GM12865 (cell line): ENCODE data around the gene TRIP10.

Experiments
- DNase-seq: peaks from one replicate; pipeline ENCODE4 v3.0.0; 2010; ENCODE audit warnings: low read depth
- H3K4me3 ChIP-seq: 2 replicates; pipeline ENCODE4 v1.5.1; 2011; ENCODE audit warnings: mild to moderate bottlenecking, low read depth, low read length, control low read depth
- TF ChIP-seq, protein P1 (sequence below): IDR thresholded peaks from 2 replicates; pipeline ENCODE4 v1.5.1; 2011; ENCODE audit warnings: low read length, control low read depth, low read depth, inconsistent platforms; ENCODE audit not compliant: insufficient read depth; ENCODE audit errors: missing control alignments

Gene TRIP10, protein sequence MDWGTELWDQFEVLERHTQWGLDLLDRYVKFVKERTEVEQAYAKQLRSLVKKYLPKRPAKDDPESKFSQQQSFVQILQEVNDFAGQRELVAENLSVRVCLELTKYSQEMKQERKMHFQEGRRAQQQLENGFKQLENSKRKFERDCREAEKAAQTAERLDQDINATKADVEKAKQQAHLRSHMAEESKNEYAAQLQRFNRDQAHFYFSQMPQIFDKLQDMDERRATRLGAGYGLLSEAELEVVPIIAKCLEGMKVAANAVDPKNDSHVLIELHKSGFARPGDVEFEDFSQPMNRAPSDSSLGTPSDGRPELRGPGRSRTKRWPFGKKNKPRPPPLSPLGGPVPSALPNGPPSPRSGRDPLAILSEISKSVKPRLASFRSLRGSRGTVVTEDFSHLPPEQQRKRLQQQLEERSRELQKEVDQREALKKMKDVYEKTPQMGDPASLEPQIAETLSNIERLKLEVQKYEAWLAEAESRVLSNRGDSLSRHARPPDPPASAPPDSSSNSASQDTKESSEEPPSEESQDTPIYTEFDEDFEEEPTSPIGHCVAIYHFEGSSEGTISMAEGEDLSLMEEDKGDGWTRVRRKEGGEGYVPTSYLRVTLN

DNA sequence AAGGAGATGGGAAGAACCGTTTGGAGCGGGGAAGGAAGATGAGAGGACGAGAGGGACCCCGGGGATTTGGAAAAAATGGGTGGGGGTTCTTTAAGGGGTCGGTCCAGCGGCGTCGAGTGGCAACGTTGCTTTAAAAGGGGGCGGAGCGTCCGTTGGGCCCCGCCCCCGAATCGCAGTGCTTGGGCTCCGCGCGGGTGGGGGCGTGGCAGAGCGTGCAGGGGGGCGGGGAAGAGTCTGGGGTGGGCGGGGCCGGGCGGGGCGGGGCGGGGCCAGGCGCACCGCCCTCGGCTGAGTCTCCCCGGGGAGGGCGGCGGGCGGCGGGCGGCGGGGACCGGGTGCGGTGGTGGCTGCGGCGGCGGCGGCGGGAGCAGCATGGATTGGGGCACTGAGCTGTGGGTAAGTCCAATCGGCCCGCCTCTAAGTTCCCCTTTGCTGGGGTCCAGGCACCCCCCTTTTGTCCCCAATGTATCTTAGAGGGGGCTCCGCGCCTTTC lies at the start of gene TRIP10:
Gene TRIP10, plus strand, starts transcription at position 291 of the 493 bp plus-strand sequence. Its CDS starts 82 bp downstream, at position 373.
- DNase-seq: peak; percentile 89
- TF ChIP-seq, protein P1, sequence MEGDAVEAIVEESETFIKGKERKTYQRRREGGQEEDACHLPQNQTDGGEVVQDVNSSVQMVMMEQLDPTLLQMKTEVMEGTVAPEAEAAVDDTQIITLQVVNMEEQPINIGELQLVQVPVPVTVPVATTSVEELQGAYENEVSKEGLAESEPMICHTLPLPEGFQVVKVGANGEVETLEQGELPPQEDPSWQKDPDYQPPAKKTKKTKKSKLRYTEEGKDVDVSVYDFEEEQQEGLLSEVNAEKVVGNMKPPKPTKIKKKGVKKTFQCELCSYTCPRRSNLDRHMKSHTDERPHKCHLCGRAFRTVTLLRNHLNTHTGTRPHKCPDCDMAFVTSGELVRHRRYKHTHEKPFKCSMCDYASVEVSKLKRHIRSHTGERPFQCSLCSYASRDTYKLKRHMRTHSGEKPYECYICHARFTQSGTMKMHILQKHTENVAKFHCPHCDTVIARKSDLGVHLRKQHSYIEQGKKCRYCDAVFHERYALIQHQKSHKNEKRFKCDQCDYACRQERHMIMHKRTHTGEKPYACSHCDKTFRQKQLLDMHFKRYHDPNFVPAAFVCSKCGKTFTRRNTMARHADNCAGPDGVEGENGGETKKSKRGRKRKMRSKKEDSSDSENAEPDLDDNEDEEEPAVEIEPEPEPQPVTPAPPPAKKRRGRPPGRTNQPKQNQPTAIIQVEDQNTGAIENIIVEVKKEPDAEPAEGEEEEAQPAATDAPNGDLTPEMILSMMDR: no peak
- peak within 1 kb of the TSS; percentile 96 for H3K4me3 ChIP-seq

DNA sequence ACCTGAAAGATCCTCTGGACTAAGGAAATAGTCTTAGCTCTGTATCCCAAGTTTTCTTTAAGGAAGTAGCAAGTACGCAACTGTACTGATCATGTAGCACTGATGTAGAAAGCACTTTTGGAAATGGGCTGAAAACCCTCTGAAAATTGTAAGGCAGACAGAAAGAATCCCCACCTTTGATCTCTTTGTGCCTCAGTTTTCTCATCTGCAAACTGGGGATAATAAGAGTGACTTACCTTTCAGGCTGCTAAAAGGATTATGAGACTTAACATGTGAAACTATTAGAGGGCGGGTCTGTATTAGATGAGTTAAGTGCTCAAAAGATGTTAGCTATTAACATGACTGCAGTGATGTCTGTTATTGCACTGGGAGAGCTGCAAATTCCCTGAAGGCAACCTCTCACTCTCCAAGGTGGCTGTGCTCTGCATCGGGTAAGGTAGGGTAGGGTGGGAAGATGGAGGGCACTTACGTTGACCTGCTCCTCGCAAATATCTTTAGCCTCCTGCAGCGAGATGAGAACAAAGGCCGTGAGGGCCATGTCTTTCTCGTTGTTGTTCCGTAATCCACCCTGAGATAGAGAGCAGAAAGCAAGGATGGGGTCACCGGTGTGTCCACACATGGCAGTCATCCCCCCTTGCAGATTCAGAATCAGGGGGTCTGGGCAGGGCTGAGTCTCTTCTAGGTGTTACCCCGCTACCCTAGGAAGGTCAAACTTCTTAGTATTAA lies 49.2 kb upstream of the TRIP10 start:
- no peak for DNase-seq

DNA sequence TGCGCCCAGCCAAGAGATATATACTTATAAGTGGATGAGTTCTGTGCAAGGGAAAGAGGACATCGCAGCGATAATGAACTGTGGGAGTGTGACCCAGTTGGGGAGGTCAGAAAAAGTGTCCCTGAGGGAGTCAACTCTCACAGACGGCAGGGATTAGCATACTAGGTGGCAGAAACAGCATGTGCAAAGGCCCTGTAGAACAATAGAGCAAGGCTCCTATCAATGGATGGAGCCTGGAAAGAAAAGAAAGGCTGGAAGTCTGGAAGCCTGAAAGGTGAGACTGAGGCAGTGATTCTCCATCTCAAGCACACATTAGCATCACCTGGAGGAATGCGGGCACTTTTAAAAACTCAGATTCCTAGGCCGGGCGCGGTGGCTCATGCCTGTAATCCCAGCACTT lies 48.1 kb upstream of the TRIP10 start:
- no peak for DNase-seq
- TF ChIP-seq, protein P1: no peak
- H3K4me3 ChIP-seq: no peak overlapping the region

More for the DNA sequence above, 49.2 kb upstream of the TRIP10 start:
- TF ChIP-seq, protein P1: no peak
- H3K4me3 ChIP-seq: no peak overlapping the region

DNA sequence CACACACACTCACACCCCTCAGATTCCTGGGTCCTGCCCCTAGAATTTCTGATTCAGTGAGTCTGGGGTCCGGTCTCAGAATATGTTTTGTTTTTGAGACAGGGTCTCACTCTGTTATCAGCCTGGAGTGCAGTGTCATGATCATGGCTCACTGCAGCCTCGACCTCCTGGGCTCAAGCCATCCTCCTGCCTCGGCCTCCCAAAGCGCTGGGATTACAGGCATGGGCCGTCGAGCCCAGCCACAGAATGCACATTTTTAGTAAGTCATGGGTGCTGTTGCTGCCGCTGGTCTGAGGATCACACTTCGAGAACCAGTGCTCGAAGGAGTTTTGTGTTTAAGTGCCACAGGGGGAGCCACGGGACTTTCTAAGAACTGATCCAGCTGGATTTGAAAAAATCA lies 47.5 kb upstream of the TRIP10 start:
- no peak for DNase-seq
- TF ChIP-seq, protein P1: no peak
- no peak overlapping the region for H3K4me3 ChIP-seq

DNA sequence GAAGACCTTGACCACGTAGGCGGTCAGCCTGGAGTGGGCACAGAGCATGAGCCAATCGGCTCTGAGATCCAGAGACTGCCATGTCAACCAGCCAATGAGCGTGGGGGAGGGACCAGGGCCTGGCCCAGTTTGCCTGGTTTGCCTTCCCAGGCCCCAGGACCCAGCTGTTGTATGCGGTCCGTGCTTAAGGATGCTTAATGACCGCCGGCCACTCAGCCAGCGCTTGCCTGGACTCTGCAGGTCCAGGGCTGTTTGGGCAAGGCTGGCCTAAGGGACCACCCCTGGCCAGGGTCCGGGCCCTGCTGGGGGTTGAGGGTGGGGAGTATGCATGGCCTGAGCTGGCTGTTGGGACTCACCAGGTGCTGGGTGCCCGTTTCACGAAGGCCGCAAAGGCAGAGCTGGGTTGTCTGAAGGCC lies 46.4 kb upstream of the TRIP10 start:
- no peak for DNase-seq

DNA sequence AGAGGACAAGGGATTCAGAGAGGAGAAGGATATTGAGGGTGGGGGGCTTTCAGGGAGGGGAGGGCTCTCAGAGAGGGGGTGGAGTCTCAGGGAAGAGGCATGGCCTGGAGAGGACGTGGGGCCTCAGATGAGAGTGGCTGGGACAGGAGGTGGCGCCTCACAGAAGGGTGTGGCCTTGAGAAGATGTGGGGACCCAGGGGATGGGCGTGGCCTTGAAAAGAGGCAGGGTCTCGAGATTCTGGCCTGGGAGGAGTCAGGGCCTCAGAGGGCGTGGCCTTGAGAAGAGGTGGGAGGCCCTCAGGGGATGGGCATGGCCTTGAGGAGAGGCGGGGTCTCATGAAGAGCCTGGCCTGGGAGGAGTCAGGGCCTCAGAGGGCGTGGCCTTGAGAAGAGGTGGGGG lies 45.8 kb upstream of the TRIP10 start:
- peak; percentile 51 for DNase-seq
- H3K4me3 ChIP-seq: no peak overlapping the region
- TF ChIP-seq, protein P1: no peak

More for the DNA sequence above, 46.4 kb upstream of the TRIP10 start:
- TF ChIP-seq, protein P1: no peak
- no peak overlapping the region for H3K4me3 ChIP-seq
